HG03442 (cell line): ENCODE measurements around the gene HIKESHI.
"Not testable (repeated sequence)": the region's sequence is repeated elsewhere in the genome, so short reads cannot be mapped to it uniquely, and the experiment has no call there.

Experiments used
- ATAC-seq: cut with Tn5 transposase; IDR thresholded peaks from one replicate; pipeline ENCODE4 v1.9.1; 2021; ENCODE audit warnings: mild to moderate bottlenecking, moderate library complexity; ENCODE audit not compliant: unreplicated experiment

The HIKESHI gene, protein sequence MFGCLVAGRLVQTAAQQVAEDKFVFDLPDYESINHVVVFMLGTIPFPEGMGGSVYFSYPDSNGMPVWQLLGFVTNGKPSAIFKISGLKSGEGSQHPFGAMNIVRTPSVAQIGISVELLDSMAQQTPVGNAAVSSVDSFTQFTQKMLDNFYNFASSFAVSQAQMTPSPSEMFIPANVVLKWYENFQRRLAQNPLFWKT

DNA sequence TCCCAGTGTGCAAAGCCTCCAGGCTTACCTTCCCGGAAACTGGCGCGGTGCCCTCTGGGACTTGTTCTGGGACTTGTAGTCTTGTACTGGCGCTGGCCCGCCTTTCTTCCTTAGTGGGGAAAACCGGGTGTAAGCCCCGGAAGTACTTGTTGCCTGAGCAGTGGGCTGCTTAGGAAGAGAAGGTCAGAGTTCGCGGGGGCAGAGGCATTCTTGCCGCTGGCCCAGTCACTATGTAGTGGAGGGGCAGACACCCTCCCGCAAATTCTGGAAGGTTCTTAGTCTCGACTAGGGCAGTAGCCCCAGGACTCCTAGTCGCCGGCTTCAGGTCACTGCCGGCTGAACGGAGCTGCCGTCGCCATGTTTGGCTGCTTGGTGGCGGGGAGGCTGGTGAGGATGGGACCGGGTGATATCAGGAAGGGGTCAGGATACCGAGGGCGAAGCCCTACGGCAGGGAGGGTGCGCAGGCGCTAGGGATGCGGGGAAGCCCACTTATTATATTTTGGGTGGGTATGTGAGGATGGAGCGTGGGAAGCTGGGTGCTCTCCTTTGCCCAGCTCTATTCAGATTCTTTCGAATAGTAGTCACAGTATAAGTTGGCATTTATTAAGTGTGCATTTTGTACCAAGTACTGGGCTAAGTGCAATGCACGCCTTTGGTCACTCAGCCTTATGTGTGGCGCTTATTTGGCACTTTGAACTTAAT is at the start of gene HIKESHI:
HIKESHI (plus strand) TSS at position 149 of the 702 bp plus-strand sequence; CDS start at position 358, 209 bp downstream.
- peak; percentile 98 for ATAC-seq

DNA sequence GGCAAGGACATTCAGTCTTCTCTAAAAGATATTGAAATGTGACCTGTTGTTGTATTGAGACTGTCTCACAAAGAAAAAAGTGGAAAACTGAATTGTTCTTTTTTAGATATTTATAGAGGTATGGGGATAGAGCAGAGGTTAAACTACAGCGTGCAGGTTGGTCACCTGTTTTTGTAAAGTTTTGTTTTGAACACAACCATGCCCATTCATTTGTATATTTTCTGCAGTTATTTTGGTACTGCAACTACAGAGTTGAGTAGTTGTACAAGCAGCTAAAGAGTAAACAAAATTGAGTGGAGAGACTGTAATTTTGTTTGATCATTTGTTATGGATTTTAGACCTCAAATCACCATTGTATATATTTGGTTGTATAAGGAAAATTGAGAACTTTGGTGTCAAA is 46.1 kb upstream of the HIKESHI start:
- peak; percentile 89 for ATAC-seq

DNA sequence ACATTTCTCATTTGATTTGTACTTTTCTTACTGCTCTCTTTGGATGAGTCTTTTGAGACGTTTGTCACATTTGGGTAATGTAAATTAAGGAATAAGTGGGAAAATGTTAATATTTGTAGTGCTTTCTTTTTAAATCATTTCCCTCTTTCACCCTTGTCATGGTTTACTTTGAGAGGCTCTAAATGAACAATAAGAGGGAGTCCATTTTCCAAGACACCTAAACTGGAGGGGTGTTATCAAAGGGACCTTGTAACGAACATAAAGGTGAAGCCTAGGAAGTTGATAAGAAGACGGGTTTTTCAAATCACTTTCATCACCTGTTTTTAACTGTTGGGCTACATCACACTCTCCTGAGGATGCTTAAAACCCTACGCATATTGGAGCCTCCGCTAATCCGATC is 45.4 kb upstream of the HIKESHI start:
- ATAC-seq: no peak

DNA sequence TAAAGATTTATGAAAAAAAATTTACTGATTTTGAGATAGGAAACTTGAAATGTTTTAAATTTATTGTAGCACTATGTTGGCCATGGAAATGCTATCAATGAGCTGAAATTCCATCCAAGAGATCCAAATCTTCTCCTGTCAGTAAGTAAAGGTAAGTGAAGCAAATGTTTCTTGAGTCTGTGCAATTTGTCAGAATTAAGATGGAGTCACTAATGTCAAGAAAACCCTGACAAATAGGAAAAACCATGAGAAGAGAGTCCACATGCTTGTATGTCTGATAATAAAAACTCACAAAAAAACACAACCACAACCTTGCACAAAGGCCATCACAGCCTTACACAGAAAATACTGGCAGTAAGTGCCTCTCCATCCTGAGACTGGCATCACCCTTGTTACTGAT is 44.6 kb upstream of the HIKESHI start:
- ATAC-seq: no peak

DNA sequence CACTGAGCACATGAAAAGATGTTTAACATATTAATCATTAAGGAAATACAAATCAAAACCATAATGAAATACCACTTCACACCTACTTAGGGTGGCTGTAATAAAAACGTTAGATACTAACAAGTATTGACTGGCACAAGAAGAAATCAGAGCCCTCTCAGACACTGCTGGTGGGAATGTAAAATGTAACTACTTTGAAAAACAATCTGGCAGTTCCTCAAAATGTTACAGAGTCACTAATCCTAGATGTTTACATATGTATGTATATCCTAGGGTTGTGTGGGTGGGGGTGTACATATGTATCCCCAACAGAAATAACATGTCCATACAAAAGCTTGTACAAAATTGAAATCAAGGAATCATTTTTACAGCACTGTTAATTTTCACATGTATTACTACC is 42.3 kb upstream of the HIKESHI start:
- no peak for ATAC-seq

DNA sequence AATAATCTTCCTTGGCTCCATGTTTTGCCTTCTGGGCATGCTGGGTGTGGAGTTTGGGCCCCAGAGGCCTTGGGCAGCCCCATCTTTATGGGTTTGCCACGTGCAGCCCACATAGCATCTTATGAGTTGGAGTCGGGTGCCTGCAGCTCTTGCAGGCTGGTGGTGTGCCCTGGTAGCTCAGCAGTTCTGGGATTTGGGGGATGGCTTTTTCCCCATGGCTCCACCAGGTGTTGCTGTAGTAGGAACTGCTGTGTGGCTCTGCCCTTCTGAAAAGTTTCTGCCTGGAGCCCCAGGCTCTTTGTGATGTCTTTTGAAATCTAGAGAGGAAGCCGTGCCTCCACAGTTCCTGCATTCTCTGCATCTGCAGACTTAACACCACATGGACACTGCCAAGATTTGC is 40.7 kb upstream of the HIKESHI start:
- no peak for ATAC-seq

DNA sequence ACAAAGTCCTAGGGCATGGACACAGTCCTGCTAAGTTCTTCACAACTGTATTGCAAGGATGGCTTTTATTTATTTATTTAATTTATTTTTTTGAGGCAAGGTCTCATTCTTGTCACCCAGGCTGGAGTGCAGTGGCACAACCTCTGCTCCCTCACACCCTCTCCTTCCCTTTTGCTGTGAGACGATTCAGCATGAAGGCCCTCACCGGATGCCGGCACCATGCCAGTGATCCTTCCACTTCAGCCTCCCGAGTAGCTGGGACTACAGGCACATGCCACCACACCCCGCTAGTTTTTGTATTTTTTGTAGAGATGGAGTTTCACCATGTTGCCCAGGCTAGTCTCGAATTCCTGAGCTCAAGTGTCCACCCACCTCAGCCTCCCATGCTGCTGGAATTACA is 39.7 kb upstream of the HIKESHI start:
- ATAC-seq: no peak

DNA sequence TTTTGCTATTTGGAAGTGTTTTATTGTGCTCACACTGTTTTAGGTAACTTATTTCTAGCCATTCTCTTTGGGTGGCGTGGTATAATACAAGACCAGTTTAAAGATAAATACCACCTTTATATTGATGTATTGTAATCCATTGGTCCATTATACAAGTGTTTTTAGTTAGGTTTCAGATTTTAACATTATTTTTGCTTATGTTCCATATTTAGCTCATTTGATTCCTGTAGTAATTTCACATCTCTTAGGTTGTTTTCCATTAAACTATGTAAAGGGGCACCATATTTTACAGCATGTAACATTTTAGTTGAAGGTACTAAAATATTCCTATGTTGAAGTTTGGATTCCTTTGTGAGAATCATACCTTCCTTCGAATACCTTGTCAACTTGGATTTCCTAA is 37.4 kb upstream of the HIKESHI start:
- no peak for ATAC-seq

DNA sequence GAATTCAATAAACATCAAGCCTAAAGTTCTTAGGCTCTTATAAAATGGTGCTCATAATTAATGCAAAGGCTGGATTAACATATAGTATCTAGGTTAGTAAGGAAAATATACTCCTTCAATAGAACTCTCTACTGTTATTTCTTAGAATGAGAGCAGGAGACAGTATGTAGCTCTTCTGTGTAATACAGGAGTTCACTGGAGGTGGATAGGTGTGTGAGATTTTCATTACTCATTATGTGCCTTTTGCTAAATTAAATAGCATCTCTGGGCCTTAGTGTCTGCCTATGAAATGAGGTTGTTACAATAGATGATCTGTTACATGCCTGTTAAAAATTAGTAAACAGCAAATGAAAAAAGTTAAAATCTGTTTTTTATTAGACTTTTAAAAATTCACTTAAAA is 36.8 kb upstream of the HIKESHI start:
- ATAC-seq: no peak

DNA sequence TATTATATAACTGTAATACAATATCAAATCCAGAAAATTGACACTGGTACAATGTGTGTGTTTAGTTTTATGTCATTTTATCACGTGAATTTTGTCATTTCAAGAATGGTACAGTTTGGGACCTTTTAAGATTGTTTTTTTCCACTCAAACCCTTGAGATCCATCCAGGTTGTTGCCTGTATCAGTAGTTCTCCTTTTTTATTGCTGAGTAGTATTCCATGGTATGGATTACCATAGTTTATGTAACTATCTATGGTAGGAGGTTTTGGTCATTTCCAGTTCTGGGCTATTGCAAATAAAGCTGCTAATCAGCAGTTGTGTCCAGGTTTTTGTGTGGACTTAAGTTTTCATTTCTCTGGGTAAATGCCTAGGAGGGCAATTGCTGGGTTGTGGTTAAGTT is 32.4 kb upstream of the HIKESHI start:
- no peak for ATAC-seq

DNA sequence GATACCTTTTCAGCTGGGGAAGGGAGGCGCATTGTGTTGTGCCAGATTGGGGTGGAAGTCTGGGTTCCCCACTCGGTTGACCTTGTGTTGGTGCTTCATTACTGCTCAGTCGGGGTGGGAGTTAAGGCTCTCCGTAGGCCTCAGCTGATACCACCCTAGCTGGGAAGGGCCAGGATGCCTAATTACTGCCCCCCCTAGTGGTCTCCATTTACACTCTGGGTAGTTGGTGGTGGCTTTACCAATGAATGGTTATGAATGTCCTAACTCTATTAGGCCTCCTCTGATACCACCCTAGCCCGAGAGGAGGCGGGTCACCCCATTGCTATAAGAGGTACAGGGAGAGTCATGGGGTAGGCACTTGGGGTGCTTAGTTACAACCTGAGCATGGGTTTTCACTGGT is 27.5 kb upstream of the HIKESHI start:
- ATAC-seq: no peak

DNA sequence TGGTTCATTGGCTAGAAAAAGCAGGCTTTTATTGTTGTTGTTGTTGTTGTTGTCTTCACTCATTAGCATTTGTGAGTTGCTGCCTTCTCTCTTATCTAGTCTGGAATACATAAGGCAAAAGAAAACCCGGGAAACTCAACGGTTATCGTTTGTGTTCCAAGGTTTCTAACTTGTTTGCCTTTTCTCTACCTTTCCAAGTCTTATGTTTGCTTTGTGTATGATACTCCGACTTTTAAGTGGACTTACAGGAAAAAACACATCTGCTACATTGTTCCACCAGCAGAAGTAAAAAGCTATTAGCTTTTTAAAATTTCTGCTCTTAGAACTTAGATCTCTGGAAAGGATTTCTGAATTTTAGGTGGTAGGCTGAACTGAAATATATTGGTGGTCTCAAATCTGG is 27.0 kb upstream of the HIKESHI start:
- no peak for ATAC-seq

DNA sequence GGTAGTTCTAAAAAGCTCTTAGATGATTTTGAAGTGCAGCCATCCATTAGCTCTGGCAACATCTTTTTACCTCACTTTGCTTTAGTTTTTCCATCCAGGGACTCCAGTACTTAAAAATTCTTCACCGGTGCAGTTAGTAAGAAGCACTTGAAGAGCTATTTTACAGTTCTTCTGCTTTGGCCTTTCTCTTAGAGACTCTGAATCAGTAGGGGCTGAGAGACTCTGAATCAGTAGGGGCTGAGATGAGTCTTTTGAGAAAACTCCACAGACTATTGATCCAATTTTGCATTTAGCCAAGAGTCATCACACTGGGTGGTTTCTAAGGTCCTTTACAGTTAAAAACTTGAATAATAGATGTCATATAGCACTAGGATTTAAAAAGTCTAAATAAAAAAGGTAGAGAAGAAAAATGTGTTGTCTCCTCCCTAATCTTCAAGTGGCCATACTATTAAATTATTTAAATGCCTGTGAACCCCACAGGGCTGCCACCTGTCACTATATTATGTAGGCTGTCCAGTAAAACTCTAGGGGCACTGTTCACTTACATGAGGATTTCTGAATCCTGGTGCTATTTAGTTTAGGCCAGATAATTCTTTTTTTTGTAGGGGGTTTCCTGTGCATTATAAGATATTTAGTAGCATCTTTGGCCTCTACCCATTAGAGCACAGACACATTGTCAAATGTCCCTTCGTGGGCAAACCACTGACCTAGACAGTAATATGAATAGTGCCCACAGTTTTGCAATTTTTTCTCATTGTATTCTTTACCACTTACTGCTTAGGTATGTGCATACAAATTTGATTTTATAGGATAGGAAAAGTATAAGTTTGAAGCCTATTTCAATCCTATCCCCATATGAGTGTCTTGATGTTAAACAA is 26.3 kb upstream of the HIKESHI start:
- ATAC-seq: no peak

DNA sequence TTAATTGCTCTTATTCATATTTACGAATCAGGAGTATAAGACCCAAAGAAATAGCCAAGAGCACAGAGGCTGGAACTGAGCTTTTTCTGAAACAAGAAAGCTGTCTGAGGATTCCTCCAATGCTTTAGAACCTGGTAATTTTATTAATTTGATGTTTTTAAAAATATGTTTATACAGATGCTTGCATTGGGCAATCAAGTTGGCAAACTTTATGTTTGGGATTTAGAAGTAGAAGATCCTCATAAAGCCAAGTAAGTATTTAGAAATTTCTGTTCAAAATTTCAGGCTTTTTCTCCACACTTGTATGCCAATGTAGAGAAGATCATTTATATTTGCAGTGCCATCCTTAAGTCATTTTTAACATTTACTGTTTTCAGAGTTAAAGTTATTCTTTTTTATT is 24.3 kb upstream of the HIKESHI start:
- no peak for ATAC-seq

DNA sequence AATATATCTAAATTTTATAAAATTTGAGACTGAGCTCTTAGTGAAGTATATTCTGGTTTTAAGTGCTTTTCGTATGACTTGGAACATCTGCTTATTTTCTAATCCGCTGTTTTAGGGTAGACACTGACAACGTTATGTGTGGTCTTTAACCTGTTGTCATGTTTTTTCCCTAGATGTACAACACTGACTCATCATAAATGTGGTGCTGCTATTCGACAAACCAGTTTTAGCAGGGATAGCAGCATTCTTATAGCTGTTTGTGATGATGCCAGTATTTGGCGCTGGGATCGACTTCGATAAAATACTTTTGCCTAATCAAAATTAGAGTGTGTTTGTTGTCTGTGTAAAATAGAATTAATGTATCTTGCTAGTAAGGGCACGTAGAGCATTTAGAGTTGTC is 23.8 kb upstream of the HIKESHI start:
- ATAC-seq: no peak

DNA sequence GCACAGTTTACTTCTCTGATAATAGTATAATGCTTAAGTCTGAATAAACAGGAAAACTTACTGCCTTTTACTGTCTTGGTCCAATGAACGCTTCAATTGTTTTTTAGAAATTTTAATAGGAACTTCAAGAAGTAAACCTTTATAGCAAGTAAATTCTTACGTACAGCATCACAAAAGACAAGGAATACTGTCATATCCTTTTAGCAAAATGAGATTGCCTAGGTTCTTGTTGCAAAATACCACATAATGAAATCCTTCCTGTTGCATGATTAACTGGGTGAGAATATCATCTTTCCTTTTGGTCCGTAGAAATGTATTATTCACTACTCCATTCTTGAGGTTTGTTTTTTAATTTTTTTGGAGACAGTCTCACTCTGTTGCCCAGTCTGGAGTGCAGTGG is 22.3 kb upstream of the HIKESHI start:
- ATAC-seq: no peak

DNA sequence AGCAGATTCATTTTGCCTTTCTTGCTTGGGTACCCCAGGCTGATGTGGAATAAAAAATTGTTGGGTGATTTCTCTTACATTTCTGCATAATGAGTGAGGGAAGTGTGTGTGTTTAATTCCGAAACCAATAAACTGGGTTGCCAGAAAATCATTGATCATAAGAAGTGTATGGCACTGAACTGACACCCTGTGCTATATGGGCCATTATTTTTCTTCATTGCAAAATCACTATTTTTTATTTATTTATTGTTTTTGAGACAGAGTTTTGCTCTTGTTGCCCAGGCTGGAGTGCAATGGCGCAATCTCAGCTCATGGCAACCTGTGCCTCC is 14.6 kb upstream of the HIKESHI start:
- no peak for ATAC-seq

DNA sequence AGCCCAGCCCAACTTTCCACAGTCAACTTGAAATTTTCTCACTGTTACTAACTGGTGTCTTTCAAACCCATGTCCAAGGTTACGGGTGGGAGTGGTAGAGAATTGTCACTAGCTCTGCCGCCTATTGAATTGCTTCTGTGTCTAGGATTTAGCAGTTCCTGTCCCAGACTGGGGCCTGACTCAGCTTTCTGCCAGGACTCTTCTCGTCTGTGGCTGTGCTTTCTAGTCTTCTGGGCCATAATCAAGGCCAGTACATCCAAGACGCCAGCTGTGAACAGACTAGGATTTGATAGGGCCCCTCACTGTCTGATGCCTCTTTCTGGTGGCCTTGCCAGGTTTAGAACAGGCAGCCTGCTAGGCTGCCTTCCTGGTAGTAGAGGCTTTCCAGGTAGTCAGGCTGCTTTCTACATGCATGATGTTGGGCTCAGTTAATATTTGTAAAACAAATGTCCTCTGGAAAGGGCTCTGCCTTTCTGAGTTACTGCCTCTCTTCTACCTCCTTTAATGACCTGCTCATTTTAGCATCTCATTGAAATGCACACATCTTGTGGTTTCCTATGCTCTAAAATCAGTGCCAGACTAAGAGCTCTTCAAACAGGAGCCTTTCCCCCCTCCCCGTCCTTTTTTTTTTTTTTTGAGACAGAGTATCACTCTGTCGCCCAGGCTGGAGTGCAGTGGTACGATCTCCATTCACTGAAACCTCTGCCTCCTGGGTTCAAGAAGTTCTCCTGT is 13.1 kb upstream of the HIKESHI start:
- no peak for ATAC-seq

DNA sequence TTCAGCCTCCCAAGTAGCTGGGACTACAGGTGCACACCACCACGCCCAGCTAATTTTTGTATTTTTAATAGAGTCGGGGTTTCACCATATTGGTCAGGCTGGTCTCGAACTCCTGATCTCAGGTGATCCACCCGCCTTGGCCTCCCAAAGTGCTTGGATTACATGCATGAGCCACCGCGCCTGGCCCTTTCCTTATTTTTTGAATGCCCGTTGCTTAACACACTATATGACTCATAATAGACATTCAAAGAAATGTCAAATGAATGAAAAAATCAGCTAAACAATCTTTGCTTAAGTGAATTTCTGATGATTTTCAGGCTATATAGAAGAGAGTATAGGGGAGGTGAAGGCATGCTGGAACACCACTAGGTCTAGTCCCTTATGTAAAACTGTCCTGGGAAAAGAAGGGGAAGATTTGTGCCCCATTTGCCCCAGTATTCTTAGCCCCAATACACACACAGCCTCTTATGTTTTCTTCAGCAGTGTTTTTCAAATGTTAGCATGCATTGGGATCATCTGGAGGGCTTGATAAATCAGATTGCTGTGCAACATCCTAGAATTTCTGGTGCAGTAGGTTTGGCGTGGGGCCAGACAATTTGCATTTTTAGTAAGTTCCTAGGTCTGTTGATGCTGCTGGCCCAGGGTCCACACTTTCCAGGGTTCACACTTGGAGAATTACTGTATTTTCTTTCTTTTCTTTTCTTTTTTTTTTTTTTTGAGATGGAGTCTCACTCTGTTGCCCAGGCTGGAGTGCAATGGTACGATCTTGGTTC is 12.3 kb upstream of the HIKESHI start:
- not testable (repeated sequence) for ATAC-seq

DNA sequence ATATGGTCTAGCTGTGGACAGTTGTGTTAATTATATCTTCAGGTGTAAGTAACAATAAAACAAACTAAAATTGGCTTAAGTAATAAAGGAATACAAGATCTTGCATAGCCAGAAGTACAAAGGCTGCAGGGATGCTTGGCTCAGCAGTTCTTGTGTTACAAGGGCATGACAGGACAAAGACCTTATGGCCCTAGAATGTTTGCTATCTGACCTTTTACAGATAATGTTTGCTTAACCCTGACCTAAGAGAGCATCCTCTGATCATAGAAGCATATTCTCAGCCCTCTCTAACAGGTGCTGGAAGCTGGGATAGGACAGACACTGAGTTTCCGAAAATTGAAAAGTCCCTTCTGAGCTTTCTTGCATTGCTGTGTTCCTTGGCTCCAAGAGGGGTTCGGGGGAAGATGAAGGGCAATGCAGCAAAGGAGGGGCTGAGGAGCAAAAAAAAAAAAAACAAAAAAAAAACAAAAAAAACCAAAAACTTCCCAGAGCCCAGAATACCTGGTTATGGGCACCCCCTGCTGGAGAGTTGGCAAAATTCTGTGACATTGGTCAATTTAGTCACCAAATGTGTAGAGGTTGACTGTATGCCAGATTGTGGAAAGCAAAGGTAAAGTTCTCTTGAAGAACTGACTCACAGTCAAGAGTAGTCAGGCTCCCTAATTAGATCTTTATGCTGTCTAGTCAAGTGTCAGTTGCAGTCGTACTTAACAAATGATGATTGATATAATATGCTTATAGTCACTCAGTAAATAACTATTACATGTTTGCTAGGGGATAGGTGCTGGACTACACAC is 10.4 kb upstream of the HIKESHI start:
- no peak for ATAC-seq
